Prostate gland (tissue), 2 donors: ENCODE results near the gene UNK. TPM values are rescaled to one million over a fixed set of nuclear protein-coding genes. Genes with fewer than 3 reads are reported as not detected.
A peak's percentile ranks its signal among the peaks of the same experiment; 100 is the strongest.
"Not testable (repeated sequence)": the region's sequence is repeated elsewhere in the genome, so short reads cannot be mapped to it uniquely, and the experiment has no call there.

ENCODE experiments used
- DNase-seq: peaks from one replicate; pipeline ENCODE4 v3.0.0-alpha.2; 2019; ENCODE audit warnings: low spot score
- H3K27ac ChIP-seq, 2 donors: fragments of 200-600 bp; sonication (generic); 2 replicates each; pipeline ENCODE4 v1.5.1; 2017 to 2019
- H3K27me3 ChIP-seq: fragments of 200-600 bp; sonication (generic); replicated peaks from 2 replicates; pipeline ENCODE4 v1.5.1; 2019; ENCODE audit not compliant: insufficient read depth
- H3K36me3 ChIP-seq, 2 donors: fragments of 200-600 bp; sonication (generic); 1 replicate in 1 of 2; 2 replicates in 1 of 2; pipeline versions ENCODE4 v1.5.1 to v1.8.1; 2017 to 2019
- H3K4me1 ChIP-seq: fragments of 200-600 bp; sonication (generic); replicated peaks from 2 replicates; pipeline ENCODE4 v1.5.1; 2019
- H3K4me3 ChIP-seq, 2 donors: fragments of 200-600 bp; sonication (generic); 2 replicates each; pipeline ENCODE4 v1.5.1; 2017 to 2019
- H3K9me3 ChIP-seq: fragments of 200-600 bp; sonication (generic); 2 replicates; pipeline ENCODE4 v1.5.1; 2017
- POLR2A ChIP-seq: fragments of 450-650 bp; IDR thresholded peaks from one replicate; pipeline ENCODE4 v1.6.1; 2016; ENCODE audit warnings: antibody characterized with exemption, mild to moderate bottlenecking
- POLR2AphosphoS5 ChIP-seq: sonication (generic); formaldehyde crosslinking; IDR thresholded peaks from one replicate; pipeline ENCODE4 v1.6.1; 2017; ENCODE audit warnings: antibody characterized with exemption
- WGBS: methylation state at CpG from one replicate; pipeline ENCODE4 v1.1.5; 2018; 5-methylcytosine and 5-hydroxymethylcytosine counted together
- intact Hi-C: fragments of 100-400 bp; cut with DNase I; formaldehyde crosslinking; loops from one replicate; pipeline ENCODE4 v1.14.2; 2022
- total RNA-seq, 2 donors: library from RNA; depleted of rRNA; stranded (reverse); fragments of >200 nt; gene quantifications; one replicate each; pipeline ENCODE4 v1.1.0, GENCODE V29; 2016
- TF ChIP-seq, protein P1 (sequence below), 4 experiments: fragments of 200-600 bp in 2 of 4; fragments of 450-650 bp in 2 of 4; sonication (generic) in 2 of 4; IDR thresholded peaks; 1 replicate in 3 of 4; 2 replicates in 1 of 4; pipeline ENCODE4 v1.5.1; 2016 to 2019; ENCODE audit warnings: antibody characterized with exemption in 4 of 4, mild to moderate bottlenecking in 2 of 4, moderate library complexity in 2 of 4

The UNK gene
- total RNA-seq, 2 donors from 2014 or later = 68.9 to 72.5 TPM

DNA sequence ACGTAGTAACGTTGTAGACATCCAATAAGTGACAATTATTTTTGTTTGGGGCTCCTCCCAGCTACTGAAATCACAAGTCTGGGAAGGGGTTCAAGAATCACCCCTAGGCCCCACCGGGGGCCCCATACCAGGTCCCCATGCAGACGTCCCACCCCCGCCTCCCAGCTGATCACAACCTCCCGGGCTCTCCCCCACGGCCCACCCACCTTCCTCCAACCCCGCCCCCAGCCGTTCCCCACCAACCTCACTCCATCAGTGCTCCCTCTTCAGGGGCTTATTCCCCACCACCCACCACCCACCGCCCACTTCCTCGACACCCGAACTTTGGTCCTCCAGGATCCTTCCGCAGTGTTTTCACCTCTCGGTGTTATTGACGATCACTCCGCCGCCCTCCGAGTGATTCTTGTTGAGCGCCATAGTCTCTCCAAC is 70.3 kb downstream of the UNK start:
- peak overlapping the region; percentile 72 to 89 for H3K4me3 ChIP-seq
- TF ChIP-seq, protein P1, sequence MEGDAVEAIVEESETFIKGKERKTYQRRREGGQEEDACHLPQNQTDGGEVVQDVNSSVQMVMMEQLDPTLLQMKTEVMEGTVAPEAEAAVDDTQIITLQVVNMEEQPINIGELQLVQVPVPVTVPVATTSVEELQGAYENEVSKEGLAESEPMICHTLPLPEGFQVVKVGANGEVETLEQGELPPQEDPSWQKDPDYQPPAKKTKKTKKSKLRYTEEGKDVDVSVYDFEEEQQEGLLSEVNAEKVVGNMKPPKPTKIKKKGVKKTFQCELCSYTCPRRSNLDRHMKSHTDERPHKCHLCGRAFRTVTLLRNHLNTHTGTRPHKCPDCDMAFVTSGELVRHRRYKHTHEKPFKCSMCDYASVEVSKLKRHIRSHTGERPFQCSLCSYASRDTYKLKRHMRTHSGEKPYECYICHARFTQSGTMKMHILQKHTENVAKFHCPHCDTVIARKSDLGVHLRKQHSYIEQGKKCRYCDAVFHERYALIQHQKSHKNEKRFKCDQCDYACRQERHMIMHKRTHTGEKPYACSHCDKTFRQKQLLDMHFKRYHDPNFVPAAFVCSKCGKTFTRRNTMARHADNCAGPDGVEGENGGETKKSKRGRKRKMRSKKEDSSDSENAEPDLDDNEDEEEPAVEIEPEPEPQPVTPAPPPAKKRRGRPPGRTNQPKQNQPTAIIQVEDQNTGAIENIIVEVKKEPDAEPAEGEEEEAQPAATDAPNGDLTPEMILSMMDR (IDR thresholded peaks at IDR 0.05) = no peak
- TF ChIP-seq POLR2A (peak; percentile 34), POLR2AphosphoS5 (no peak)
- no peaks in the 10 kb centered on the region for H3K27me3 ChIP-seq
- peaks cover 8% of the 10 kb centered on the region for H3K4me1 ChIP-seq
- no peak for DNase-seq
- intact Hi-C loops = loop anchor here (2.0 kb wide), 2 partner anchors 18 to 70 kb away; partner anchors contain the start of gene UNK
- H3K27ac ChIP-seq = peak overlapping the region; percentile 98
- peaks cover 10 to 11% of the 10 kb centered on the region in 2 donors for H3K36me3 ChIP-seq
- 0% methylated on average over 16 of the region's 19 CpGs for WGBS
- no peaks in the 10 kb centered on the region for H3K9me3 ChIP-seq

DNA sequence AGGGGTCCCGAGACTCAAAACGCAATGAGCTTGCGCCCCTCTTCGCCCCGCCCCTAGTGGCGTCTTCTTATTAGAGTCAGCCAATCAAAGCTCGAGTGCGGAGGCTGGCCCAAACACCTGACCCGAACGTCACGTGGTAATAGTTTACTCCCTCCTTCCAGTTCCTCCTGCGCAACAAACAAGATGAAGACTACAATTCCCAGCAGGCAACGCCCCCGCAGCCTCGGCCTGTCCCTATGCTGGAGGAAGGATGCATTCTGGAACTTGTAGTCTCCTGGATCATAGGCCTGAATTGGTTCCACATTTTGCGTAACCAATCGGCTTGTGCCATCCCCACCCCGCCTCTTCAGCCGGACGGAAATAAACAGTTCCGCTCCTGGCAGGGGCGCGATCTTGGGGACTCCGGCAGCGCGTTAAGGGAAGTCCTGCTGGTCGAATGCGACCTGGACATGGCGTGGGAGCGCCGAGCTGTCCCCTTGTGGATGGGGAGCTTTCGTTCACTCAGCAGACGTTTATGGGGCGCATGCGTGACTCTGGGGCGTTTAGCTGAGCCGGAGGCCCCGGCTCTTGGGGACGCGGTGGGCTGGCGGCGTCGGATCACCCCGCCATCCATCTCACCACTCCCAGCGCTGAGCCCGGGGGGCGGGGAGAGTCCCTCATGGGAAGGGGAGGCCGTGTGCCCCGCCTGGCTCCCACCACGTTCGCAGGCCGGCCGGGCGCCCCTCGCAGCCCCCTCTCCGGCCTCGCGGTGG is 70.9 kb downstream of the UNK start, which contains the start of gene WBP2:
Gene WBP2, minus strand, starts transcription at position 26 of the 752 bp plus-strand sequence. CDS start 38 bp downstream, outside the sequence.
- WGBS = under 1% methylated on average over 58 of the region's 58 CpGs
- H3K9me3 ChIP-seq = no peaks in the 10 kb centered on the region

DNA sequence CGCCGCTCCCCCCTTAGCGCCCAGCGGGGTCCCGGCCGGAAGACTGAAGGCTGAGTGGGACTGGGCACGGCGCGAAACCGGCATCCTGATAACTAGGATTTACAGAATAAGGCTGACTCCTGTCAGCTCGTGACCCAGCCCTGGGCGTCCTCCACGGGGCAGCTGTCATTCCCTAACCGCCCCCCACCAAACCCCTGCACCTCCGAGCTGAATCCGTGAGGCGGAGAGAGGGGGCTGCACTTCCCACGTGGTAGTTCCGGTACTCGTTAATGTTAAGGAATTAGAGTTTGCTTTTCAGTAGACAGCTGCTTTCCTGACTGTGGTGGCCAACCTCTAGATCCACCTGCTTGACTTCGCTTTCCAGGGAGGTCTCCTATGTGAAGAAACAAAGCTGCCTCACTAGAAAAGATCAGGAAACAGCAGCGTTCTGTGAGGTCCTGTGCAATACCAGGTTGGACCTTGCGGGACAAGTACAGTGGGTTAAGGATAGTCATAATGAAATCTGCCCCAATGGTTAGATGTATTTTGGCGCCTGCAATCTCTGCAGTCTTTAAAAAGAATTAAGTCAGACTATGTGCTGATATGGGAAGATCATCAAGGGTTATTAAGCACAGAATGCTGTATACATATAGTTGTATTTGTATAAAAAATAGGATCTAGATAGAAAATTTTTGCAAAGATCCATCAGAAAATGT is 71.6 kb downstream of the UNK start:
- 2% methylated on average over 24 of the region's 24 CpGs for WGBS
- no peaks in the 10 kb centered on the region for H3K9me3 ChIP-seq
- intact Hi-C loops = loop anchor here (2.0 kb wide), 1 partner anchor 41 kb away; the partner anchor contains the start of gene TRIM65
- H3K27me3 ChIP-seq = no peaks in the 10 kb centered on the region
- peaks cover 0 to under 1% of the 10 kb centered on the region in 2 donors for H3K36me3 ChIP-seq
- peak overlapping the region; percentile 72 to 89 for H3K4me3 ChIP-seq
- TF ChIP-seq POLR2A = no peak
- no peak for TF ChIP-seq POLR2AphosphoS5
- TF ChIP-seq, protein P1 (IDR thresholded peaks at IDR 0.05) = no peak
- no peak for DNase-seq
- H3K4me1 ChIP-seq = peaks cover 8% of the 10 kb centered on the region
- H3K27ac ChIP-seq = peak overlapping the region; percentile 98

More for the DNA sequence above, 70.9 kb downstream of the UNK start, which contains the start of gene WBP2:
- intact Hi-C loops = loop anchor here (2.0 kb wide), 3 partner anchors 17 to 71 kb away; partner anchors contain the start of genes TRIM65 and UNK
- TF ChIP-seq, protein P1 (IDR thresholded peaks at IDR 0.05) = peak; percentile 31 to 92 (median 50)
- TF ChIP-seq POLR2A (peak; percentile 99), POLR2AphosphoS5 (peak; percentile 100)
- DNase-seq = peak; percentile 100
- H3K4me3 ChIP-seq = peak within 1 kb of the TSS; percentile 72 to 89
- H3K27me3 ChIP-seq = no peaks in the 10 kb centered on the region
- peak within 1 kb of the TSS; percentile 98 for H3K27ac ChIP-seq
- peaks cover 8% of the 10 kb centered on the region for H3K4me1 ChIP-seq
- H3K36me3 ChIP-seq = peaks cover 6 to 8% of the 10 kb centered on the region in 2 donors

DNA sequence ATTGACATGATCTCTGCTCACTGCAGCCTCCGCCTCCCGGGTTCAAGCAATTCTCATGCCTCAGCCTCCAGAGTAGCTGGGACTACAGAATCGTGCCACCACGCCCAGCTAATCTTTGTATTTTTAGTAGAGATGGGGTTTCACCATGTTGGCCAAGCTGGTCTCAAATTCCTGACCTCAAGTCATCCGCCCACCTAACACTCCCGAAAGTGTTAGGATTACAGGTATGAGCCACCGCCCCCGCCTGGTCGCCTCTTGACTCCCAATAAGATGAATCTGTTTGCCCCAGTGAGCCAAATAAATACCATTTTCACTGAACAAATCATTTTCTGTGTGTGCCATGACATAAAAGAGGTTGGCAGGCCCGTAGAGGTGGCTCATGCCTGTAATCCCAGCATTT is 74.8 kb downstream of the UNK start:
- H3K27me3 ChIP-seq, DNase-seq, H3K4me3 ChIP-seq, H3K36me3 ChIP-seq, intact Hi-C loops, H3K9me3 ChIP-seq, H3K4me1 ChIP-seq: not testable (repeated sequence)
- WGBS = 90% methylated on average over 10 of the region's 10 CpGs
- peak overlapping the region in 1 of 2 donors; percentile 20 for H3K27ac ChIP-seq

DNA sequence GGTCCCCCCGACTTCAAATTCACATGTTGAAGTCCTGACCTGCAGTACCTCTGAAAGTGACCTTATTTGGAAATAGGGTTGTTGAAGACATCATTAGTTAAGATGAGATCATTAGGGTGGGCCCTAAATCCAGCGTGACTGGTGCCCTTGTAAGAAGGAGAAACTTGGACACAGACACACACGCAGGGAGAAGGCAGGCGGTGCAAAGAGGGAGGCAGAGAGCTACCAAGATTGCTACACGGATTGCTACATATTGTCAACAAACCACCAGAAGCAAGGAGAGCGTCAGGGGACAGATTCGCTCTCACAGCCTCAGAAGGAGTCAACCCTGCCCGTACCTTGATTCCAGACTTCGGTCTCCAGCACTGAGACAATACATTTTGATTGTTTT is 77.3 kb downstream of the UNK start:
- no peaks in the 10 kb centered on the region for H3K9me3 ChIP-seq
- 79% methylated on average over 9 of the region's 9 CpGs for WGBS
- DNase-seq = no peak
- H3K4me1 ChIP-seq = no peaks in the 10 kb centered on the region
- H3K27me3 ChIP-seq = no peaks in the 10 kb centered on the region
- TF ChIP-seq POLR2A (no peak), POLR2AphosphoS5 (no peak)
- TF ChIP-seq, protein P1 (IDR thresholded peaks at IDR 0.05) = no peak
- H3K27ac ChIP-seq = no peak overlapping the region
- intact Hi-C loops = no loop called here
- no peak overlapping the region for H3K4me3 ChIP-seq
- no peaks in the 10 kb centered on the region for H3K36me3 ChIP-seq
